Measurements from ENCODE around the gene ZFP91.

ZFP91 gene

DNA sequence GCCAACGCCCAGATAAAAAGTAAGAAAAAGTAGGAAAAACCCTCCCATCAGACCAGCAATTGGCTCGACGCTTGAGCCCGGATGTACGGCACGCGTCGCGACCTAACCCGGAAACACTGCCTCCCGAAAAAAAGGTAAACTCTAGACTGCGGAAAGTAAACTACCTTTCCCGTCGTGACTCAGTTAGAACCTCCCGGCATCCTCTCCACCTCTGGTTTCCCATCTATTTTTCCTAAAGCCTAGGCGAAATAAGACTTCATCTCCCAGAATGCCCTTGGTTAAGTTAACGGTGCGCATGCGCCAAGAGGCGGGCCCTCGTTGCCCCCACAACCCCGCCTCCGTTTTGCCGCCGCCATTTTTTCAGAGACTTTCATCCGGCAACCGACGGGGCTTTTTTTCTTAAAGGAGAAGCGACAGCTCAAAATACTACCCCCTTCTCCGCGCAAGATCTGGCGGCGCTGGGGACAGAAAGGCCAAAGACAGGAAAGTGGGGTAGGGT lies 678 bp upstream of the ZFP91 start:
- peak overlapping the region; percentile 97 for H3K14ac ChIP-seq (ENCODE audit: low read length)
- H3K36me3 ChIP-seq (ENCODE audit: control insufficient read depth in 1 of 2, insufficient read depth in 2 of 2, low read length in 2 of 2) = peaks cover 0 to 2% of the 10 kb centered on the region in 2 experiments
- peak; percentile 95 to 99 for DNase-seq
- no peak overlapping the region for H2BK12ac ChIP-seq (ENCODE audit: low read length)
- H2AK5ac ChIP-seq (ENCODE audit: low read length) = peak overlapping the region; percentile 93
- H2BK5ac ChIP-seq (ENCODE audit: low read depth, low read length, poor library complexity) = peak overlapping the region; percentile 97
- H3K4me2 ChIP-seq (ENCODE audit: low read length) = peak overlapping the region; percentile 81
- H3K27me3 ChIP-seq (ENCODE audit: insufficient read depth, low read length) = no peaks in the 10 kb centered on the region
- H3K4me1 ChIP-seq (ENCODE audit: control insufficient read depth in 1 of 2, insufficient read depth in 2 of 2, low read length in 2 of 2) = peaks cover 0 to 2% of the 10 kb centered on the region in 2 experiments
- H2BK120ac ChIP-seq (ENCODE audit: insufficient read depth, low read length, poor library complexity) = peak overlapping the region; percentile 97
- peak overlapping the region; percentile 74 for H2AFZ ChIP-seq (ENCODE audit: insufficient read depth, low read length, poor library complexity)
- H3K9ac ChIP-seq (ENCODE audit: low read length) = peak overlapping the region; percentile 99
- peak overlapping the region; percentile 99 for H3K27ac ChIP-seq (ENCODE audit: low read depth, low read length)
- no peaks in the 10 kb centered on the region for H3K9me3 ChIP-seq (ENCODE audit: insufficient read depth, low read depth, low read length)
- peak overlapping the region; percentile 99 for H4K91ac ChIP-seq (ENCODE audit: low read depth, low read length)
- peak overlapping the region; percentile 97 for H4K8ac ChIP-seq (ENCODE audit: low read depth, low read length)
- peak overlapping the region; percentile 96 for H3K18ac ChIP-seq (ENCODE audit: low read length)
- peaks cover 14% of the 10 kb centered on the region for H3K79me1 ChIP-seq (ENCODE audit: low read length)
- peak overlapping the region; percentile 97 for H4K12ac ChIP-seq (ENCODE audit: low read depth, low read length)
- WGBS (ENCODE audit: extremely low coverage, insufficient coverage, insufficient read length) = no CpG with 5 or more reads among the region's 33 CpGs
- H3K23ac ChIP-seq (ENCODE audit: low read length) = no peak overlapping the region
- H3K4me3 ChIP-seq (ENCODE audit: low read depth, low read length) = peak overlapping the region; percentile 88
- H3K79me2 ChIP-seq (ENCODE audit: control insufficient read depth, insufficient read depth, low read length, poor library complexity) = peaks cover 13% of the 10 kb centered on the region
- H3K4ac ChIP-seq (ENCODE audit: low read depth, low read length) = peak overlapping the region; percentile 89

DNA sequence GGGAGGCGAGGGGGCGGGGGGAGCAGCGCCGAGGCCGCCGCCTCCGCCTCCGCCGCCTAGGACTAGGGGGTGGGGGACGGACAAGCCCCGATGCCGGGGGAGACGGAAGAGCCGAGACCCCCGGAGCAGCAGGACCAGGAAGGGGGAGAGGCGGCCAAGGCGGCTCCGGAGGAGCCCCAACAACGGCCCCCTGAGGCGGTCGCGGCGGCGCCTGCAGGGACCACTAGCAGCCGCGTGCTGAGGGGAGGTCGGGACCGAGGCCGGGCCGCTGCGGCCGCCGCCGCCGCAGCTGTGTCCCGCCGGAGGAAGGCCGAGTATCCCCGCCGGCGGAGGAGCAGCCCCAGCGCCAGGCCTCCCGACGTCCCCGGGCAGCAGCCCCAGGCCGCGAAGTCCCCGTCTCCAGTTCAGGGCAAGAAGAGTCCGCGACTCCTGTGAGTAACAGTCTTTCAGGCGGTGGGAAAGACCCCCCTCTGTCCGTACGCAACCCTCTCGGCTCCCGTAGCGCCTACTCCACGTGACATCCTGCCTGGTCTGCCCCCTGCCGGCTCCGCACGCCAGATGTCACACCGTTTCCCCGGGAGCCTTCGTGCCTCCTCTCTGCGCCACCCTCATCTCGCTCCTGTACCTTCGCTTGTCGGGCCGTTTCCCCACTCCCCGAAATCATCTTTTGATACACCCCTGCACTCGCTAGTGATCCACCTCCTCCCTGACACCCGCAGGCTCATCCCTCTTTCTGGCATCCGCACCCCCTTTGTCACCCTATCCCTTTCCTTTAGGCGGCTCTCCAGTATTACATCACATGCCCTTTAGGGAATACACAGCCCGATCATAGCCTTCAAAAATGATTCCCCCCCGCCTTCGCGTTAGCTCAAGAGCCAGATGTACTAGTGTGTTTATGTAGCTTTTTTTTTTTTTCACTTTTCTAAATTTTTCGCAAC lies 598 bp downstream of the ZFP91 start:
- Histone ChIP-seq H4K12ac (ENCODE audit: low read depth, low read length) (peak overlapping the region; percentile 94), H2BK5ac (ENCODE audit: low read depth, low read length, poor library complexity) (peak overlapping the region; percentile 96), H3K27ac (ENCODE audit: low read depth, low read length) (peak overlapping the region; percentile 96), H3K79me1 (ENCODE audit: low read length) (peaks cover 14% of the 10 kb centered on the region), H4K91ac (ENCODE audit: low read depth, low read length) (peak overlapping the region; percentile 93), H2BK12ac (ENCODE audit: low read length) (no peak overlapping the region), H2AK5ac (ENCODE audit: low read length) (peak overlapping the region; percentile 75), H3K4ac (ENCODE audit: low read depth, low read length) (peak overlapping the region; percentile 89), H4K8ac (ENCODE audit: low read depth, low read length) (peak overlapping the region; percentile 98), H3K4me3 (ENCODE audit: low read depth, low read length) (peak overlapping the region; percentile 99), H3K23ac (ENCODE audit: low read length) (no peak overlapping the region), H2AFZ (ENCODE audit: insufficient read depth, low read length, poor library complexity) (peak overlapping the region; percentile 74), H3K79me2 (ENCODE audit: control insufficient read depth, insufficient read depth, low read length, poor library complexity) (peaks cover 13% of the 10 kb centered on the region), H3K18ac (ENCODE audit: low read length) (peak overlapping the region; percentile 98), H3K27me3 (ENCODE audit: insufficient read depth, low read length) (no peaks in the 10 kb centered on the region), H3K14ac (ENCODE audit: low read length) (peak overlapping the region; percentile 92), H3K9ac (ENCODE audit: low read length) (peak overlapping the region; percentile 99), H3K36me3 (ENCODE audit: control insufficient read depth in 1 of 2, insufficient read depth in 2 of 2, low read length in 2 of 2) (peaks cover 0 to 2% of the 10 kb centered on the region in 2 experiments), H3K4me1 (ENCODE audit: control insufficient read depth in 1 of 2, insufficient read depth in 2 of 2, low read length in 2 of 2) (peaks cover 0 to 2% of the 10 kb centered on the region in 2 experiments), H2BK120ac (ENCODE audit: insufficient read depth, low read length, poor library complexity) (peak overlapping the region; percentile 88), H3K9me3 (ENCODE audit: insufficient read depth, low read depth, low read length) (no peaks in the 10 kb centered on the region), H3K4me2 (ENCODE audit: low read length) (peak overlapping the region; percentile 67)
- no CpG with 5 or more reads among the region's 78 CpGs for WGBS (ENCODE audit: extremely low coverage, insufficient coverage, insufficient read length)
- peak; percentile 88 to 91 for DNase-seq

DNA sequence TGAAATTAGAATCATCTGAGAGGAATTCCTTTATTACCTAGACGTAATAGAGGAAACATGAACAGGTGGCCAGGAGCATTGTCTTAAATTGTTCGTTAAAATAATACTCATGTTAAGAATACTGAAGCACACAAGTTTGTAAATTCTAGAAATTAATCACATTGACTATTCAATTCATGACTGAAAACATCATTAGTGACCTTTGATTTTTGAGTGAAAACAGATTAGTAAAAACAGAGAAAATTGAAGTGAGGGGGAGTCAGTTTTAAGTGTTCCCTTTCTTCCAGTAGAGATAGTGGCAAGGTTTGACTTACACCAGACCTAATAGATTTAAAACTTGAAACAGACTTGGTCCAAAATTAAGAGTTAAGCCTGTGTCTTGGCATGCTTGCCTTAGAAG lies 1.4 kb downstream of the ZFP91 start:
- Histone ChIP-seq H3K14ac (ENCODE audit: low read length) (no peak overlapping the region), H3K4me3 (ENCODE audit: low read depth, low read length) (no peak overlapping the region), H4K91ac (ENCODE audit: low read depth, low read length) (no peak overlapping the region), H3K27me3 (ENCODE audit: insufficient read depth, low read length) (no peaks in the 10 kb centered on the region), H3K4ac (ENCODE audit: low read depth, low read length) (no peak overlapping the region), H3K9ac (ENCODE audit: low read length) (no peak overlapping the region), H2BK5ac (ENCODE audit: low read depth, low read length, poor library complexity) (no peak overlapping the region), H2AFZ (ENCODE audit: insufficient read depth, low read length, poor library complexity) (no peak overlapping the region), H4K12ac (ENCODE audit: low read depth, low read length) (no peak overlapping the region), H2BK12ac (ENCODE audit: low read length) (no peak overlapping the region), H3K18ac (ENCODE audit: low read length) (no peak overlapping the region), H3K23ac (ENCODE audit: low read length) (no peak overlapping the region), H3K4me2 (ENCODE audit: low read length) (no peak overlapping the region), H3K36me3 (ENCODE audit: control insufficient read depth in 1 of 2, insufficient read depth in 2 of 2, low read length in 2 of 2) (peaks cover 0 to 2% of the 10 kb centered on the region in 2 experiments), H2AK5ac (ENCODE audit: low read length) (no peak overlapping the region), H2BK120ac (ENCODE audit: insufficient read depth, low read length, poor library complexity) (no peak overlapping the region), H3K4me1 (ENCODE audit: control insufficient read depth in 1 of 2, insufficient read depth in 2 of 2, low read length in 2 of 2) (peaks cover 0 to 2% of the 10 kb centered on the region in 2 experiments), H3K27ac (ENCODE audit: low read depth, low read length) (no peak overlapping the region), H4K8ac (ENCODE audit: low read depth, low read length) (no peak overlapping the region), H3K9me3 (ENCODE audit: insufficient read depth, low read depth, low read length) (no peaks in the 10 kb centered on the region), H3K79me2 (ENCODE audit: control insufficient read depth, insufficient read depth, low read length, poor library complexity) (peaks cover 13% of the 10 kb centered on the region), H3K79me1 (ENCODE audit: low read length) (peaks cover 14% of the 10 kb centered on the region)
- peak in 1 of 2 donors; percentile 1 for DNase-seq
- WGBS (ENCODE audit: extremely low coverage, insufficient coverage, insufficient read length) = no CpG with 5 or more reads among the region's 2 CpGs

DNA sequence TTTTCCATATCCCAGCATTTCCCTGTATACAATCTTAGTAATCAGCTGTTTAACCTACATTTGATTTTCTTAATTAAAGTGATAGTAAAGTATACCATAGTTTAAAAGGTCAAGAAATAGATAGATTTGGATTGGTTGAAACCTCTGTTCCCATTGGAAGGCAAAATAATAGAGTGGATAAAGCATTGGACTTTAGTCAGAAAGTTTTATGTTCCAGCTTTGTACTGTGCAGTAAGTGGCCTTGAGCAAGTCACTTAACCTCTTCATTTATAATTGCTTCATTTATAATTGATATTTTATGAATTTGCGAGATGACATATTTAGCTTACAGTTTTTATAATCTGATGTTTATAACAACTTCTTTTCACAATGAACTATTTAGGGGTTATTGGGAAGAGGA lies 3.6 kb downstream of the ZFP91 start:
- H3K23ac ChIP-seq (ENCODE audit: low read length) = no peak overlapping the region
- WGBS (ENCODE audit: extremely low coverage, insufficient coverage, insufficient read length) = no CpG with 5 or more reads among the region's 1 CpG
- no peak overlapping the region for H2BK12ac ChIP-seq (ENCODE audit: low read length)
- no peak overlapping the region for H3K18ac ChIP-seq (ENCODE audit: low read length)
- no peak overlapping the region for H2BK5ac ChIP-seq (ENCODE audit: low read depth, low read length, poor library complexity)
- peaks cover 0 to 2% of the 10 kb centered on the region in 2 experiments for H3K4me1 ChIP-seq (ENCODE audit: control insufficient read depth in 1 of 2, insufficient read depth in 2 of 2, low read length in 2 of 2)
- no peak overlapping the region for H3K27ac ChIP-seq (ENCODE audit: low read depth, low read length)
- H2AK5ac ChIP-seq (ENCODE audit: low read length) = no peak overlapping the region
- no peak overlapping the region for H3K9ac ChIP-seq (ENCODE audit: low read length)
- H4K8ac ChIP-seq (ENCODE audit: low read depth, low read length) = no peak overlapping the region
- DNase-seq = no peak
- H3K14ac ChIP-seq (ENCODE audit: low read length) = no peak overlapping the region
- H3K9me3 ChIP-seq (ENCODE audit: insufficient read depth, low read depth, low read length) = no peaks in the 10 kb centered on the region
- peaks cover 13% of the 10 kb centered on the region for H3K79me2 ChIP-seq (ENCODE audit: control insufficient read depth, insufficient read depth, low read length, poor library complexity)
- no peak overlapping the region for H2AFZ ChIP-seq (ENCODE audit: insufficient read depth, low read length, poor library complexity)
- H2BK120ac ChIP-seq (ENCODE audit: insufficient read depth, low read length, poor library complexity) = no peak overlapping the region
- H3K27me3 ChIP-seq (ENCODE audit: insufficient read depth, low read length) = no peaks in the 10 kb centered on the region
- peaks cover 14% of the 10 kb centered on the region for H3K79me1 ChIP-seq (ENCODE audit: low read length)
- H3K4ac ChIP-seq (ENCODE audit: low read depth, low read length) = no peak overlapping the region
- H3K36me3 ChIP-seq (ENCODE audit: control insufficient read depth in 1 of 2, insufficient read depth in 2 of 2, low read length in 2 of 2) = peaks cover 0 to 2% of the 10 kb centered on the region in 2 experiments
- no peak overlapping the region for H4K12ac ChIP-seq (ENCODE audit: low read depth, low read length)
- no peak overlapping the region for H4K91ac ChIP-seq (ENCODE audit: low read depth, low read length)
- no peak overlapping the region for H3K4me3 ChIP-seq (ENCODE audit: low read depth, low read length)
- no peak overlapping the region for H3K4me2 ChIP-seq (ENCODE audit: low read length)

Measured in trophoblast cell (in vitro differentiated cells and primary cell).